GM21723 (cell line): Measurements from ENCODE around the gene SURF1.
"Not testable (repeated sequence)": the region's sequence is repeated elsewhere in the genome, so short reads cannot be mapped to it uniquely, and the experiment has no call there.

Experiments
- ATAC-seq: cut with Tn5 transposase; IDR thresholded peaks from one replicate; pipeline ENCODE4 v1.9.1; 2021; ENCODE audit warnings: mild to moderate bottlenecking, moderate library complexity; ENCODE audit not compliant: unreplicated experiment

The SURF1 gene

GRCh38 chr9:133356391-133357091 is at the start of gene SURF1, which contains the start of gene SURF2:
Gene SURF1 (minus strand): TSS chr9:133356487. CDS start chr9:133356453, 34 bp downstream.
Gene SURF2 (plus strand): TSS chr9:133356550. CDS start chr9:133356593, 43 bp downstream.
- ATAC-seq = peak; percentile 50

GRCh38 chr9:133405508-133406438 is 49.5 kb upstream of the SURF1 start:
- no peak for ATAC-seq

GRCh38 chr9:133404454-133405002 is 48.2 kb upstream of the SURF1 start:
- ATAC-seq = no peak

- ATAC-seq = no peak
These were observed 47.6 kb upstream of the SURF1 start for GRCh38 chr9:133403766-133404453.

GRCh38 chr9:133402689-133403088 is 46.4 kb upstream of the SURF1 start:
- no peak for ATAC-seq

GRCh38 chr9:133401588-133401987 is 45.3 kb upstream of the SURF1 start:
- ATAC-seq = no peak

GRCh38 chr9:133400292-133400691 is 44.0 kb upstream of the SURF1 start:
- no peak for ATAC-seq

GRCh38 chr9:133397895-133398294 is 41.6 kb upstream of the SURF1 start:
- no peak for ATAC-seq

- ATAC-seq = no peak
These were observed 41.1 kb upstream of the SURF1 start for GRCh38 chr9:133397370-133397769.

- no peak for ATAC-seq
These were observed 40.7 kb upstream of the SURF1 start for GRCh38 chr9:133396952-133397351.

GRCh38 chr9:133394687-133395271 is 38.5 kb upstream of the SURF1 start:
- no peak for ATAC-seq

- no peak for ATAC-seq
These were observed 37.1 kb upstream of the SURF1 start for GRCh38 chr9:133393399-133393798.

- ATAC-seq = not testable (repeated sequence)
These were observed 36.0 kb upstream of the SURF1 start for GRCh38 chr9:133392308-133392707.

- ATAC-seq = not testable (repeated sequence)
These were observed 35.2 kb upstream of the SURF1 start for GRCh38 chr9:133391449-133391848.

GRCh38 chr9:133390713-133391112 is 34.4 kb upstream of the SURF1 start:
- ATAC-seq = no peak

- ATAC-seq = no peak
These were observed 33.3 kb upstream of the SURF1 start for GRCh38 chr9:133389562-133389961.

GRCh38 chr9:133389025-133389557 is 32.8 kb upstream of the SURF1 start:
- no peak for ATAC-seq

- ATAC-seq = no peak
These were observed 31.4 kb upstream of the SURF1 start for GRCh38 chr9:133387680-133388079.

GRCh38 chr9:133386338-133386737 is 30.1 kb upstream of the SURF1 start:
- no peak for ATAC-seq

GRCh38 chr9:133385452-133385851 is 29.2 kb upstream of the SURF1 start:
- no peak for ATAC-seq
